Measurements from ENCODE around the gene LUZP1. TPM values are rescaled to one million over a fixed set of nuclear protein-coding genes. Genes with fewer than 3 reads are reported as not detected.

Gene LUZP1
- total RNA-seq, 1 experiment from 2014 or later: 22.4 TPM

GRCh38 chr1:23150742-23151141, 17.9 kb downstream of the LUZP1 start:
- no peak overlapping the region for H3K27ac ChIP-seq (ENCODE audit: low read depth, low read length)
- no peak overlapping the region for H2AFZ ChIP-seq (ENCODE audit: low read depth, low read length, poor library complexity, severe bottlenecking)
- no peak overlapping the region for H3K4me2 ChIP-seq (ENCODE audit: low read length)
- H3K79me2 ChIP-seq (ENCODE audit: insufficient read depth, low read length): peaks cover 87% of the 10 kb centered on the region
- no peaks in the 10 kb centered on the region for H3K9me2 ChIP-seq (ENCODE audit: insufficient read depth)
- H4K20me1 ChIP-seq (ENCODE audit: insufficient read depth): no peaks in the 10 kb centered on the region; the same call in 1 of the 2 replicates
- no peaks in the 10 kb centered on the region for H3K27me3 ChIP-seq (ENCODE audit: insufficient read depth, low read length)
- no peaks in the 10 kb centered on the region for H3K9me3 ChIP-seq (ENCODE audit: control insufficient read depth in 1 of 2, insufficient read depth in 1 of 2, low read depth in 1 of 2, low read length in 2 of 2)
- peaks cover 0 to 4% of the 10 kb centered on the region in 2 experiments; a peak in 1 of 4 replicates for H3K36me3 ChIP-seq (ENCODE audit: control insufficient read depth in 1 of 2, insufficient read depth in 2 of 2, low read length in 2 of 2)
- RAD21 ChIA-PET (ENCODE audit: low non-redundant PET in 1 of 2, low total read pairs in 2 of 2, uncharacterized antibody in 2 of 2, unreplicated experiment in 2 of 2): no interaction called here
- TF ChIP-seq ZNF274 (IDR thresholded peaks at IDR 0.05; ENCODE audit: low read depth, low read length) (no peak), CBX3 (IDR thresholded peaks at IDR 0.05; ENCODE audit: low read depth) (no peak), YY1 (IDR thresholded peaks at IDR 0.05; ENCODE audit: extremely low read depth, insufficient replicate concordance, low read depth, low read length) (no peak), JUND (IDR thresholded peaks at IDR 0.05) (no peak), CTCF (IDR thresholded peaks at IDR 0.05 in 2 of 3, conservative IDR thresholded peaks at IDR 0.05 in 1 of 3; ENCODE audit: borderline replicate concordance in 1 of 3, insufficient read depth in 1 of 3, low read depth in 2 of 3, low read length in 2 of 3) (no peak), EGR1 (IDR thresholded peaks at IDR 0.05; ENCODE audit: low read depth) (no peak), RAD21 (IDR thresholded peaks at IDR 0.05; ENCODE audit: low read depth) (no peak), SRF (IDR thresholded peaks at IDR 0.05; ENCODE audit: low read depth) (no peak), EZH2 (IDR thresholded peaks at IDR 0.05) (no peak), CEBPB (IDR thresholded peaks at IDR 0.05; ENCODE audit: low read depth) (no peak), REST (IDR thresholded peaks at IDR 0.05; ENCODE audit: low read depth) (no peak), SP1 (IDR thresholded peaks at IDR 0.05; ENCODE audit: low read depth) (no peak), ZFX (IDR thresholded peaks at IDR 0.05) (no peak), POLR2AphosphoS5 (IDR thresholded peaks at IDR 0.05; ENCODE audit: low read depth, low read length) (no peak), EZH2phosphoT487 (IDR thresholded peaks at IDR 0.05; ENCODE audit: borderline replicate concordance) (no peak)
- TF ChIP-seq, protein P1, sequence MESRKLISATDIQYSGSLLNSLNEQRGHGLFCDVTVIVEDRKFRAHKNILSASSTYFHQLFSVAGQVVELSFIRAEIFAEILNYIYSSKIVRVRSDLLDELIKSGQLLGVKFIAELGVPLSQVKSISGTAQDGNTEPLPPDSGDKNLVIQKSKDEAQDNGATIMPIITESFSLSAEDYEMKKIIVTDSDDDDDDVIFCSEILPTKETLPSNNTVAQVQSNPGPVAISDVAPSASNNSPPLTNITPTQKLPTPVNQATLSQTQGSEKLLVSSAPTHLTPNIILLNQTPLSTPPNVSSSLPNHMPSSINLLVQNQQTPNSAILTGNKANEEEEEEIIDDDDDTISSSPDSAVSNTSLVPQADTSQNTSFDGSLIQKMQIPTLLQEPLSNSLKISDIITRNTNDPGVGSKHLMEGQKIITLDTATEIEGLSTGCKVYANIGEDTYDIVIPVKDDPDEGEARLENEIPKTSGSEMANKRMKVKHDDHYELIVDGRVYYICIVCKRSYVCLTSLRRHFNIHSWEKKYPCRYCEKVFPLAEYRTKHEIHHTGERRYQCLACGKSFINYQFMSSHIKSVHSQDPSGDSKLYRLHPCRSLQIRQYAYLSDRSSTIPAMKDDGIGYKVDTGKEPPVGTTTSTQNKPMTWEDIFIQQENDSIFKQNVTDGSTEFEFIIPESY (IDR thresholded peaks at IDR 0.05; ENCODE audit: extremely low read depth, insufficient replicate concordance, low read length): no peak
- TF ChIP-seq, protein P2, sequence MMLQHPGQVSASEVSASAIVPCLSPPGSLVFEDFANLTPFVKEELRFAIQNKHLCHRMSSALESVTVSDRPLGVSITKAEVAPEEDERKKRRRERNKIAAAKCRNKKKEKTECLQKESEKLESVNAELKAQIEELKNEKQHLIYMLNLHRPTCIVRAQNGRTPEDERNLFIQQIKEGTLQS (IDR thresholded peaks at IDR 0.05): no peak
- ATAC-seq (no peak), DNase-seq (ENCODE audit: low read depth, low spot score) (no peak)
- CTCF ChIA-PET: no interaction called here
- POLR2A ChIA-PET: interaction anchor here (0.9 kb wide), 1 partner anchor 10 kb away, joined by 3 read pairs; no protein-coding TSS in a partner anchor
- H3K4me3 ChIP-seq (replicated peaks in 1 of 2; ENCODE audit: low read depth in 1 of 2, low read length in 2 of 2): no peak overlapping the region
- intact Hi-C loops (cut with micrococcal nuclease): no loop called here
- peaks cover 8 to 20% of the 10 kb centered on the region in 2 experiments; a peak in 3 of 4 replicates for H3K4me1 ChIP-seq (ENCODE audit: control insufficient read depth in 1 of 2, insufficient read depth in 2 of 2, low read length in 2 of 2)
- H3K9ac ChIP-seq (ENCODE audit: low read length): no peak overlapping the region
- no TSS peak for BruUV-seq (replicated peaks)
